DOHH2 (cell line): ENCODE measurements around the gene RRAGC.

Experiments
- CTCF ChIP-seq: fragments of 200-600 bp; sonication (generic); IDR thresholded peaks from one replicate; pipeline ENCODE4 v1.5.1; 2014; ENCODE audit warnings: antibody characterized with exemption, mild to moderate bottlenecking, low read depth, low read length; ENCODE audit not compliant: poor library complexity, severe bottlenecking
- EZH2phosphoT487 ChIP-seq: fragments of 200-600 bp; sonication (generic); IDR thresholded peaks from 2 replicates; pipeline ENCODE4 v1.6.1; 2017; ENCODE audit warnings: borderline replicate concordance, mild to moderate bottlenecking, antibody characterized with exemption, low read length, moderate library complexity, mixed read lengths

GRCh38 chr1:38805036-38805435 lies 54.5 kb downstream of the RRAGC start:
- TF ChIP-seq CTCF (no peak), EZH2phosphoT487 (no peak)
